Adrenal gland (tissue), 12 donors: ENCODE results near the gene RPUSD4. TPM values are rescaled to one million over a fixed set of nuclear protein-coding genes. Genes with fewer than 3 reads are reported as not detected.

ENCODE experiments used
- DNase-seq, 7 donors: peaks; one replicate each; pipeline ENCODE4 v3.0.0-alpha.2; 2019 to 2020
- H3K27ac ChIP-seq, 5 donors: fragments of 200-600 bp; sonication (generic) in 4 of 5; 1 replicate in 3 of 5; 2 replicates in 2 of 5; pipeline versions ENCODE4 v1.5.1 to v1.8.0; 2016 to 2020; ENCODE audit warnings: mild to moderate bottlenecking in 1 of 5
- H3K27me3 ChIP-seq: fragments of 200-600 bp; 2 replicates; pipeline ENCODE4 v1.8.0; 2021
- H3K36me3 ChIP-seq, 2 donors: fragments of 200-600 bp; replicated peaks in 1 of 2; 1 replicate in 1 of 2; 2 replicates in 1 of 2; pipeline versions ENCODE4 v1.5.1 to v1.8.0; 2018 to 2022
- H3K4me1 ChIP-seq, 2 donors: fragments of 200-600 bp; replicated peaks in 1 of 2; 1 replicate in 1 of 2; 2 replicates in 1 of 2; pipeline versions ENCODE4 v1.5.1 to v1.8.0; 2018 to 2021
- H3K4me3 ChIP-seq, 4 donors: fragments of 200-600 bp; sonication (generic) in 3 of 4; one replicate each; pipeline ENCODE4 v1.5.1; 2016 to 2018
- H3K9me3 ChIP-seq, 3 donors: fragments of 200-600 bp; sonication (generic) in 1 of 3; replicated peaks in 1 of 3; 1 replicate in 2 of 3; 2 replicates in 1 of 3; pipeline versions ENCODE4 v1.5.1 to v1.8.0; 2016 to 2021
- POLR2A ChIP-seq, 2 donors: fragments of 450-650 bp; IDR thresholded peaks; one replicate each; pipeline ENCODE4 v1.6.1; 2017; ENCODE audit warnings: antibody characterized with exemption in 2 of 2, mild to moderate bottlenecking in 2 of 2, moderate library complexity in 1 of 2
- WGBS, 4 donors: extraction: QIAGEN DNeasy Blood & Tissue Kit in 2 of 4; methylation state at CpG; one replicate each; pipeline versions ENCODE4 v1.1.5 to v1.1.7; 2013 to 2017; 5-methylcytosine and 5-hydroxymethylcytosine counted together
- intact Hi-C, 2 donors: fragments of 100-400 bp; cut with DNase I; formaldehyde crosslinking; loops; one replicate each; pipeline versions ENCODE4 v1.14.1 to v1.15.0; 2022 to 2023
- polyA plus RNA-seq, 3 donors: library from polyadenylated mRNA; stranded (reverse); fragments of 200-250 nt in 2 of 3; fragments of 350-450 nt in 1 of 3; fragmentation: Illumina TruSeq in 1 of 3; extraction: RNeasy Lipid Tissue Mini Kit (QIAGEN cat#74804) in 1 of 3; gene quantifications; one replicate each; pipeline ENCODE4 v1.2.3, GENCODE V29; 2013 to 2014
- total RNA-seq, 9 donors: library from RNA; depleted of rRNA in 4 of 9; stranded (reverse); fragments of >200 nt in 4 of 9; fragments of 120-200 nt in 1 of 9; fragmentation: NEBNext Ultra II Directional in 1 of 9; extraction: Animal tissue kit (Norgen Biotek cat#: 25700) in 1 of 9; gene quantifications; one replicate each; pipeline versions ENCODE4 v1.1.0 to v1.2.4, GENCODE V29; 2013 to 2023
- TF ChIP-seq, protein P1 (sequence below), 6 experiments: fragments of 450-650 bp in 4 of 6; fragments of 200-600 bp in 2 of 6; sonication (generic) in 1 of 6; IDR thresholded peaks; 1 replicate in 5 of 6; 2 replicates in 1 of 6; pipeline versions ENCODE4 v1.5.1 to v1.8.0; 2016 to 2021; ENCODE audit warnings: antibody characterized with exemption in 6 of 6, mild to moderate bottlenecking in 2 of 6, moderate library complexity in 1 of 6
- donor health status: healthy with polysubstance abuse.
- donor health status: Bipolar disorder and iron deficiency.
- donor health status: DM: yes; HTN: yes; CAD: no.
- donor health status: DM: no; HTN: no; CAD: no.
- donor health status: DM: no; HTN: no; CAD: no.
- donor health status: DM: yes; HTN: yes; CAD: no.

The RPUSD4 gene
- total and polyA plus RNA-seq, 12 donors, result 10.6 to 27.5 (median 19.5) TPM

DNA sequence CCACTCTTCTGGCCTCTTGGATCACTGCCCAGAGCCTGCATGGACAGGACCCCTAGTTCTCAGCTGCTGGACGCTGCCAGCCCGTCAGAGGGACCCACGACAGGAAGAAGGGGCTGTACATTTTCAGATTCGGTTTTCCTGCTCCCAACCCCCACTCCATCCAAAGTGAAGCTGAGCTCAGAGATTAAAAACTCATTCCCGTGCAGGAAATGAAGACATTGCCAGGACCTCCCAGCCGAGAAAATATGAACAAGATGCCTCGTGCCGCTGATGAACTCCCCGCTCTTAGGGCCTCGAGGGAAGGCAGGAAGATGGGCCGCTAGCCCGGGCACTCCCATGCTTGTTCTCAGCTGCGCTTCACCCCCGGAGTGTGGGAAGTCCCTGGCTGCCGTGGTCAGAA lies 36.1 kb downstream of the RPUSD4 start:
- H3K27ac ChIP-seq, result no peak overlapping the region
- no peaks in the 10 kb centered on the region for H3K9me3 ChIP-seq
- H3K36me3 ChIP-seq, result no peaks in the 10 kb centered on the region
- no peak overlapping the region for H3K4me3 ChIP-seq
- intact Hi-C loops, result no loop called here
- DNase-seq, result peak in 3 of 7 donors; percentile 21 to 30 (median 27)
- TF ChIP-seq, protein P1, sequence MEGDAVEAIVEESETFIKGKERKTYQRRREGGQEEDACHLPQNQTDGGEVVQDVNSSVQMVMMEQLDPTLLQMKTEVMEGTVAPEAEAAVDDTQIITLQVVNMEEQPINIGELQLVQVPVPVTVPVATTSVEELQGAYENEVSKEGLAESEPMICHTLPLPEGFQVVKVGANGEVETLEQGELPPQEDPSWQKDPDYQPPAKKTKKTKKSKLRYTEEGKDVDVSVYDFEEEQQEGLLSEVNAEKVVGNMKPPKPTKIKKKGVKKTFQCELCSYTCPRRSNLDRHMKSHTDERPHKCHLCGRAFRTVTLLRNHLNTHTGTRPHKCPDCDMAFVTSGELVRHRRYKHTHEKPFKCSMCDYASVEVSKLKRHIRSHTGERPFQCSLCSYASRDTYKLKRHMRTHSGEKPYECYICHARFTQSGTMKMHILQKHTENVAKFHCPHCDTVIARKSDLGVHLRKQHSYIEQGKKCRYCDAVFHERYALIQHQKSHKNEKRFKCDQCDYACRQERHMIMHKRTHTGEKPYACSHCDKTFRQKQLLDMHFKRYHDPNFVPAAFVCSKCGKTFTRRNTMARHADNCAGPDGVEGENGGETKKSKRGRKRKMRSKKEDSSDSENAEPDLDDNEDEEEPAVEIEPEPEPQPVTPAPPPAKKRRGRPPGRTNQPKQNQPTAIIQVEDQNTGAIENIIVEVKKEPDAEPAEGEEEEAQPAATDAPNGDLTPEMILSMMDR (IDR thresholded peaks at IDR 0.05), result no peak
- TF ChIP-seq POLR2A (IDR thresholded peaks at IDR 0.05), result no peak
- H3K4me1 ChIP-seq, result no peaks in the 10 kb centered on the region
- 44 to 67% (median 54%) methylated on average over 11 to 15 of the region's 15 CpGs for WGBS, 4 donors
- no peaks in the 10 kb centered on the region for H3K27me3 ChIP-seq

DNA sequence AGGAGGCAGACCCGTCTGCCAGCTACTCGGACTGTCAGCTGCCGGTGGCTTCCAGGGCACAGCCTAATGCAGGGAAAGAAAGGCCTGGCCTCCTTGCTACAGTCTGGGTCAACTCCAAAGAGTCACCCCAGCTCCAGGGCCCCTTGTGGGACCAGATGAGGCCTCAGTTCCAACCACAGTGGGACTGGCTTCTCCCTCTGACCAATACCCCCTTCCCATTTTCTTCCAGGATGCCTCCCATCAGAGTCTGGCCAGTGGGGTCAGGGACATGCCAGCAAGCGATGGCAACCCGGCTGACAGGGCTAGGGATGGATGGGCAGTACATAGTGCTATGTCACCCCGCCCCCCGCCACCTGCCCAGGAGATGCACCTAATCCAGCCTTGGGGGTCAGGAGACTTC lies 36.6 kb downstream of the RPUSD4 start:
- no peaks in the 10 kb centered on the region for H3K36me3 ChIP-seq
- no peak overlapping the region for H3K4me3 ChIP-seq
- H3K9me3 ChIP-seq, result no peaks in the 10 kb centered on the region
- intact Hi-C loops, result no loop called here
- H3K27ac ChIP-seq, result no peak overlapping the region
- no peaks in the 10 kb centered on the region for H3K27me3 ChIP-seq
- 85 to 98% (median 91%) methylated on average over 7 of the region's 7 CpGs for WGBS, 4 donors
- DNase-seq, result no peak
- TF ChIP-seq, protein P1 (IDR thresholded peaks at IDR 0.05), result no peak
- no peak for TF ChIP-seq POLR2A (IDR thresholded peaks at IDR 0.05)
- no peaks in the 10 kb centered on the region for H3K4me1 ChIP-seq

DNA sequence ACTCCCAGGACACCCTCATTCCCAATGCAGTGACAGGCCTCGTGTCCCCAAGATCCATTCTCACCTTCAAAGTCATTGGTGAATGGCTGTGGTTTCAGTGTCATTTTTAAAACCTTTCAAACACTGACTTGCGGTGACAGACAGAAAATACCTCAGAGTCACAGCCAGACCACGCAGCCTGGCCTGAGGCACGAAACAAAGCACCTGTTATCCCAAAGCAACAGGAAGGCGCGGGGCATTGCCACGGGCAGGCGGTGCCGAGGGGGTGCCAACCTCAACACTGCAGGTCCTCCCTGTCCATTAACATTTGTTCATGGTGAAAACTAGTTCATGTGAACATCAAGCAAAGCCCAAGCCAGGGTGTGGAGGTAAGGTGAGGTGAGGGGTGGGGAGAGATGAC lies 38.2 kb downstream of the RPUSD4 start:
- H3K36me3 ChIP-seq, result no peaks in the 10 kb centered on the region
- no peaks in the 10 kb centered on the region for H3K4me1 ChIP-seq
- DNase-seq, result no peak
- TF ChIP-seq, protein P1 (IDR thresholded peaks at IDR 0.05), result no peak
- no peak for TF ChIP-seq POLR2A (IDR thresholded peaks at IDR 0.05)
- intact Hi-C loops, result no loop called here
- H3K27me3 ChIP-seq, result no peaks in the 10 kb centered on the region
- H3K4me3 ChIP-seq, result no peak overlapping the region
- H3K27ac ChIP-seq, result no peak overlapping the region
- no peaks in the 10 kb centered on the region for H3K9me3 ChIP-seq
- 85 to 92% (median 90%) methylated on average over 9 of the region's 9 CpGs for WGBS, 4 donors

DNA sequence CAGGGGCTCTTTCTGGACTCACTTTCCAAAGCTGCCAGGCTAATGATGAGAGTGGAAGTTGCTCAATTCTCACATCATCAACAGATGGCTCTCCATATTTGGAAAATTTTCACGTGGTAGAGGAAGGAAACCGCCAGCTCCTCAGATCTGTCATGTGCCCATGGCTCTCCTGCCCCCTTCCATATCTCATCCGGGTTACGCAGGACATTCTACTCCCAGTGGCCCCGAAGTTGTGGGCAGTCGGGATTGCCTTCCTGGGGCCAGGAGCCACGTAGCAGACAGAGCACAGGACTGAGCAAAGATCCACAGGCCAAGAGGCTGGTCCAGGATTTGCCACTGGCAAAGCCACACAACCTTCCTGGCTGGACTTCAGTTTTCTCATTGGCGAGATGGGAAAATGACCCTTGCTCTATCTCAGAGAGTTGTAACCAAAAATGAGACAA lies 38.8 kb downstream of the RPUSD4 start:
- intact Hi-C loops, result no loop called here
- no peaks in the 10 kb centered on the region for H3K4me1 ChIP-seq
- DNase-seq, result no peak
- H3K27me3 ChIP-seq, result no peaks in the 10 kb centered on the region
- no peaks in the 10 kb centered on the region for H3K36me3 ChIP-seq
- 67 to 73% (median 72%) methylated on average over 8 of the region's 8 CpGs for WGBS, 4 donors
- H3K27ac ChIP-seq, result no peak overlapping the region
- no peaks in the 10 kb centered on the region for H3K9me3 ChIP-seq
- TF ChIP-seq POLR2A (IDR thresholded peaks at IDR 0.05), result no peak
- TF ChIP-seq, protein P1 (IDR thresholded peaks at IDR 0.05), result no peak
- no peak overlapping the region for H3K4me3 ChIP-seq
